Naive thymus-derived CD4-positive, alpha-beta T cell (primary cell): ENCODE results near the gene SCN4A. TPM values are rescaled to one million over a fixed set of nuclear protein-coding genes. Genes with fewer than 3 reads are reported as not detected.
"Not testable (repeated sequence)": the region's sequence is repeated elsewhere in the genome, so short reads cannot be mapped to it uniquely, and the experiment has no call there.

Source experiments
- ATAC-seq: fragments of 150-1000 bp; cut with Tn5 transposase; 2 replicates; pipeline ENCODE4 v1.10.0; 2021; ENCODE audit warnings: mild to moderate bottlenecking, moderate library complexity
- CTCF ChIA-PET: fragments of 350-600 bp; sonication (Branson Sonifier 250); formaldehyde crosslinking; loops from one replicate; lab custom pipeline; 2021; ENCODE audit warnings: antibody characterized with exemption; lab: Charles Lee
- POLR2A ChIA-PET: fragments of 350-600 bp; sonication (Branson Sonifier 250); formaldehyde crosslinking; loops from one replicate; lab custom pipeline; 2021; ENCODE audit warnings: antibody characterized with exemption, inconsistent platforms; lab: Charles Lee
- DNase-seq, 9 donors: peaks; one replicate each; pipeline versions ENCODE4 v3.0.0 to v3.0.0-alpha.2; 2020 to 2022; ENCODE audit warnings: mixed read lengths in 1 of 9
- H3K27ac ChIP-seq: one replicate; pipeline ENCODE4 v1.7.0; 2013; ENCODE audit warnings: mild to moderate bottlenecking, low read depth, low read length, moderate library complexity
- H3K27me3 ChIP-seq, 2 donors: one replicate each; pipeline ENCODE4 v1.7.0; 2013; ENCODE audit warnings: low read length in 2 of 2, mild to moderate bottlenecking in 2 of 2, moderate library complexity in 2 of 2; ENCODE audit not compliant: control insufficient read depth in 2 of 2, insufficient read depth in 2 of 2
- H3K36me3 ChIP-seq, 3 experiments: 1 replicate in 2 of 3; 2 replicates in 1 of 3; pipeline ENCODE4 v1.7.0; 2013; ENCODE audit warnings: low read length in 3 of 3, mild to moderate bottlenecking in 3 of 3, moderate library complexity in 1 of 3; ENCODE audit not compliant: insufficient read depth in 3 of 3, control insufficient read depth in 2 of 3
- H3K4me1 ChIP-seq, 2 donors: one replicate each; pipeline ENCODE4 v1.7.0; 2013; ENCODE audit warnings: low read length in 2 of 2, mild to moderate bottlenecking in 2 of 2, moderate library complexity in 1 of 2; ENCODE audit not compliant: control insufficient read depth in 2 of 2, insufficient read depth in 2 of 2
- H3K4me3 ChIP-seq: 2 replicates; pipeline ENCODE4 v1.7.0; 2013; ENCODE audit warnings: mild to moderate bottlenecking, low read length
- H3K9me3 ChIP-seq, 3 experiments: 1 replicate in 2 of 3; 2 replicates in 1 of 3; pipeline ENCODE4 v1.7.0; 2013; ENCODE audit warnings: low read length in 3 of 3; ENCODE audit not compliant: control insufficient read depth in 2 of 3
- H3K27ac Mint-ChIP-seq, 9 donors: one replicate each; pipeline ENCODE4 v1.8.0; 2020 to 2022; ENCODE audit warnings: mixed read lengths in 9 of 9, mild to moderate bottlenecking in 8 of 9, moderate library complexity in 5 of 9, inconsistent platforms in 2 of 9
- H3K27me3 Mint-ChIP-seq, 5 donors: one replicate each; pipeline ENCODE4 v1.8.0; 2021 to 2022; ENCODE audit warnings: mixed read lengths in 5 of 5, mild to moderate bottlenecking in 1 of 5
- H3K36me3 Mint-ChIP-seq, 5 donors: one replicate each; pipeline ENCODE4 v1.8.0; 2020 to 2022; ENCODE audit warnings: mixed read lengths in 5 of 5, mild to moderate bottlenecking in 3 of 5, inconsistent platforms in 1 of 5
- H3K4me1 Mint-ChIP-seq, 7 donors: one replicate each; pipeline ENCODE4 v1.8.0; 2020 to 2022; ENCODE audit warnings: mixed read lengths in 7 of 7, mild to moderate bottlenecking in 3 of 7, inconsistent platforms in 1 of 7
- H3K4me3 Mint-ChIP-seq, 10 donors: one replicate each; pipeline ENCODE4 v1.8.0; 2020 to 2022; ENCODE audit warnings: mild to moderate bottlenecking in 10 of 10, mixed read lengths in 10 of 10, moderate library complexity in 6 of 10, inconsistent platforms in 2 of 10
- H3K9me3 Mint-ChIP-seq, 11 donors: one replicate each; pipeline ENCODE4 v1.8.0; 2020 to 2022; ENCODE audit warnings: mixed read lengths in 11 of 11, mild to moderate bottlenecking in 4 of 11, inconsistent platforms in 1 of 11, moderate library complexity in 1 of 11
- intact Hi-C, 2 donors: fragments of 100-400 bp; cut with micrococcal nuclease; formaldehyde crosslinking; loops; one replicate each; pipeline ENCODE4 v1.15.1; 2023
- polyA plus RNA-seq, 2 donors: library from polyadenylated mRNA; unstranded; fragments of 300-500 nt; fragmentation: Illumina TruSeq; gene quantifications; one replicate each; pipeline ENCODE4 v1.2.3, GENCODE V29; 2021
- total RNA-seq, 6 experiments: library from RNA in 5 of 6; stranded (reverse) in 5 of 6; gene quantifications; 1 replicate in 5 of 6; 2 replicates in 1 of 6; pipeline ENCODE4 v1.2.3 and lab custom pipeline; 2021 to 2026

The SCN4A gene
- total and polyA plus RNA-seq, 7 experiments from 2014 or later: 0.03 to 0.15 (median 0.07) TPM; not detected in 3

- intact Hi-C loops: no loop called here
- CTCF ChIA-PET: no interaction called here
- POLR2A ChIA-PET: interaction anchor here (1.9 to 3.6 kb wide), 3 partner anchors 13 to 138 kb away, joined by 7 to 23 read pairs (median 9); partner anchors contain the start of gene ICAM2
- peak overlapping the region in 8 of 9 donors; percentile 28 to 100 (median 78) for H3K27ac Mint-ChIP-seq
- no peak overlapping the region for H3K4me3 ChIP-seq
- no peaks in the 10 kb centered on the region for H3K27me3 ChIP-seq
- H3K9me3 Mint-ChIP-seq: peaks cover 0 to 2% (median 0%) of the 10 kb centered on the region in 11 donors
- no peak for ATAC-seq
- peaks cover 0 to 32% (median 12%) of the 10 kb centered on the region in 5 donors for H3K36me3 Mint-ChIP-seq
- no peaks in the 10 kb centered on the region for H3K27me3 Mint-ChIP-seq
- H3K4me1 ChIP-seq: peaks cover 28 to 40% of the 10 kb centered on the region in 2 donors
- peak overlapping the region in 5 of 10 donors; percentile 17 to 96 (median 39) for H3K4me3 Mint-ChIP-seq
- DNase-seq: no peak
- H3K27ac ChIP-seq: peak overlapping the region; percentile 59
- H3K4me1 Mint-ChIP-seq: peaks cover 34 to 78% (median 63%) of the 10 kb centered on the region in 7 donors
- peaks cover 7 to 65% (median 19%) of the 10 kb centered on the region in 3 experiments for H3K36me3 ChIP-seq
- no peaks in the 10 kb centered on the region for H3K9me3 ChIP-seq
These were observed 35.1 kb upstream of the SCN4A start for GRCh38 chr17:64007838-64008282.

GRCh38 chr17:64007089-64007837, 34.5 kb upstream of the SCN4A start:
- Histone ChIP-seq H3K4me1 (peaks cover 26 to 36% of the 10 kb centered on the region in 2 donors), H3K27ac (peak overlapping the region; percentile 59), H3K36me3 (peaks cover 7 to 71% (median 19%) of the 10 kb centered on the region in 3 experiments)
- H3K4me3 ChIP-seq, H3K9me3 Mint-ChIP-seq, H3K27me3 Mint-ChIP-seq, H3K27me3 ChIP-seq, DNase-seq, ATAC-seq, intact Hi-C loops, H3K9me3 ChIP-seq: not testable (repeated sequence)
- Mint-ChIP-seq H3K4me1 (peaks cover 34 to 72% (median 62%) of the 10 kb centered on the region in 7 donors), H3K4me3 (peak overlapping the region in 1 of 10 donors; percentile 11), H3K27ac (peak overlapping the region in 8 of 9 donors; percentile 23 to 100 (median 84)), H3K36me3 (peaks cover 0 to 32% (median 12%) of the 10 kb centered on the region in 5 donors)
- ChIA-PET POLR2A (interaction anchor here (0.5 to 3.6 kb wide), 6 partner anchors 9 to 192 kb away, joined by 3 to 23 read pairs (median 5); partner anchors contain the start of genes CD79B and ICAM2), CTCF (interaction anchor here (0.7 to 1.5 kb wide), 3 partner anchors 17 to 25 kb away, joined by 3 to 6 read pairs (median 3); no protein-coding TSS in a partner anchor)

- ATAC-seq (no peak), DNase-seq (no peak)
- H3K9me3 ChIP-seq: no peaks in the 10 kb centered on the region
- Mint-ChIP-seq H3K4me3 (peak overlapping the region in 1 of 10 donors; percentile 11), H3K27me3 (no peaks in the 10 kb centered on the region), H3K9me3 (peaks cover 0 to 2% (median 0%) of the 10 kb centered on the region in 11 donors), H3K27ac (peak overlapping the region in 8 of 9 donors; percentile 23 to 100 (median 84)), H3K4me1 (peaks cover 29 to 65% (median 57%) of the 10 kb centered on the region in 7 donors), H3K36me3 (peaks cover 0 to 27% (median 7%) of the 10 kb centered on the region in 5 donors)
- no peak overlapping the region for H3K4me3 ChIP-seq
- intact Hi-C loops: no loop called here
- POLR2A ChIA-PET: interaction anchor here (1.7 to 3.6 kb wide), 4 partner anchors 14 to 139 kb away, joined by 3 to 23 read pairs (median 8); partner anchors contain the start of genes CD79B and ICAM2
- H3K36me3 ChIP-seq: peaks cover 7 to 73% (median 16%) of the 10 kb centered on the region in 3 experiments
- CTCF ChIA-PET: interaction anchor here (0.6 to 1.8 kb wide), 7 partner anchors 13 to 26 kb away, joined by 3 to 8 read pairs (median 3); partner anchors contain the start of gene ICAM2
- H3K4me1 ChIP-seq: peaks cover 26 to 31% of the 10 kb centered on the region in 2 donors
- H3K27me3 ChIP-seq: no peaks in the 10 kb centered on the region
- H3K27ac ChIP-seq: peak overlapping the region; percentile 59
These were observed 33.8 kb upstream of the SCN4A start for GRCh38 chr17:64006361-64007088.

GRCh38 chr17:64005734-64006167, 33.0 kb upstream of the SCN4A start:
- DNase-seq: no peak
- Histone ChIP-seq H3K27me3 (no peaks in the 10 kb centered on the region), H3K27ac (peak overlapping the region; percentile 59), H3K4me3 (no peak overlapping the region), H3K36me3 (peaks cover 7 to 73% (median 16%) of the 10 kb centered on the region in 3 experiments), H3K9me3 (no peaks in the 10 kb centered on the region), H3K4me1 (peaks cover 26 to 27% of the 10 kb centered on the region in 2 donors)
- peak overlapping the region in 2 of 10 donors; percentile 25 to 48 for H3K4me3 Mint-ChIP-seq
- ChIA-PET CTCF (interaction anchor here (0.8 to 1.8 kb wide), 4 partner anchors 12 to 20 kb away, joined by 3 to 8 read pairs (median 4); no protein-coding TSS in a partner anchor), POLR2A (interaction anchor here (1.2 to 3.6 kb wide), 4 partner anchors 15 to 140 kb away, joined by 3 to 23 read pairs (median 5); partner anchors contain the start of genes CD79B and ICAM2)
- H3K27ac Mint-ChIP-seq: peak overlapping the region in 8 of 9 donors; percentile 67 to 87 (median 82)
- no peak for ATAC-seq
- H3K9me3 Mint-ChIP-seq: peaks cover 0 to 2% (median 0%) of the 10 kb centered on the region in 11 donors
- peaks cover 0 to 19% (median 5%) of the 10 kb centered on the region in 5 donors for H3K36me3 Mint-ChIP-seq
- intact Hi-C loops: no loop called here
- no peaks in the 10 kb centered on the region for H3K27me3 Mint-ChIP-seq
- H3K4me1 Mint-ChIP-seq: peaks cover 24 to 57% (median 49%) of the 10 kb centered on the region in 7 donors

- Mint-ChIP-seq H3K27ac (peak overlapping the region in 8 of 9 donors; percentile 67 to 87 (median 82)), H3K4me1 (peaks cover 26 to 54% (median 45%) of the 10 kb centered on the region in 7 donors), H3K9me3 (peaks cover 0 to 2% (median 0%) of the 10 kb centered on the region in 11 donors), H3K36me3 (peaks cover 0 to 16% (median 0%) of the 10 kb centered on the region in 5 donors), H3K4me3 (peak overlapping the region in 2 of 10 donors; percentile 25 to 48), H3K27me3 (no peaks in the 10 kb centered on the region)
- no peak for DNase-seq
- Histone ChIP-seq H3K27me3 (no peaks in the 10 kb centered on the region), H3K4me3 (no peak overlapping the region), H3K4me1 (peaks cover 23 to 26% of the 10 kb centered on the region in 2 donors), H3K27ac (peak overlapping the region; percentile 49), H3K9me3 (no peaks in the 10 kb centered on the region), H3K36me3 (peaks cover 7 to 71% (median 16%) of the 10 kb centered on the region in 3 experiments)
- POLR2A ChIA-PET: interaction anchor here (1.2 to 3.6 kb wide), 4 partner anchors 16 to 141 kb away, joined by 3 to 23 read pairs (median 5); partner anchors contain the start of genes CD79B and ICAM2
- no peak for ATAC-seq
- CTCF ChIA-PET: interaction anchor here (0.6 to 1.8 kb wide), 3 partner anchors 21 to 47 kb away, joined by 3 to 8 read pairs (median 3); no protein-coding TSS in a partner anchor
- intact Hi-C loops: no loop called here
These were observed 32.4 kb upstream of the SCN4A start for GRCh38 chr17:64004903-64005733.
